Adrenal gland (tissue), 12 donors: ENCODE results near the gene AHI1. TPM values are rescaled to one million over a fixed set of nuclear protein-coding genes. Genes with fewer than 3 reads are reported as not detected.
"Not testable (repeated sequence)": the region's sequence is repeated elsewhere in the genome, so short reads cannot be mapped to it uniquely, and the experiment has no call there.

Experiments used
- DNase-seq, 7 donors: peaks; one replicate each; pipeline ENCODE4 v3.0.0-alpha.2; 2019 to 2020
- H3K27ac ChIP-seq, 5 donors: fragments of 200-600 bp; sonication (generic) in 4 of 5; 1 replicate in 3 of 5; 2 replicates in 2 of 5; pipeline versions ENCODE4 v1.5.1 to v1.8.0; 2016 to 2020; ENCODE audit warnings: mild to moderate bottlenecking in 1 of 5
- H3K27me3 ChIP-seq: fragments of 200-600 bp; 2 replicates; pipeline ENCODE4 v1.8.0; 2021
- H3K36me3 ChIP-seq, 2 donors: fragments of 200-600 bp; replicated peaks in 1 of 2; 1 replicate in 1 of 2; 2 replicates in 1 of 2; pipeline versions ENCODE4 v1.5.1 to v1.8.0; 2018 to 2022
- H3K4me1 ChIP-seq, 2 donors: fragments of 200-600 bp; replicated peaks in 1 of 2; 1 replicate in 1 of 2; 2 replicates in 1 of 2; pipeline versions ENCODE4 v1.5.1 to v1.8.0; 2018 to 2021
- H3K4me3 ChIP-seq, 4 donors: fragments of 200-600 bp; sonication (generic) in 3 of 4; one replicate each; pipeline ENCODE4 v1.5.1; 2016 to 2018
- H3K9me3 ChIP-seq, 3 donors: fragments of 200-600 bp; sonication (generic) in 1 of 3; replicated peaks in 1 of 3; 1 replicate in 2 of 3; 2 replicates in 1 of 3; pipeline versions ENCODE4 v1.5.1 to v1.8.0; 2016 to 2021
- POLR2A ChIP-seq, 2 donors: fragments of 450-650 bp; IDR thresholded peaks; one replicate each; pipeline ENCODE4 v1.6.1; 2017; ENCODE audit warnings: antibody characterized with exemption in 2 of 2, mild to moderate bottlenecking in 2 of 2, moderate library complexity in 1 of 2
- WGBS, 4 donors: extraction: QIAGEN DNeasy Blood & Tissue Kit in 2 of 4; methylation state at CpG; one replicate each; pipeline versions ENCODE4 v1.1.5 to v1.1.7; 2013 to 2017; 5-methylcytosine and 5-hydroxymethylcytosine counted together
- intact Hi-C, 2 donors: fragments of 100-400 bp; cut with DNase I; formaldehyde crosslinking; loops; one replicate each; pipeline versions ENCODE4 v1.14.1 to v1.15.0; 2022 to 2023
- polyA plus RNA-seq, 3 donors: library from polyadenylated mRNA; stranded (reverse); fragments of 200-250 nt in 2 of 3; fragments of 350-450 nt in 1 of 3; fragmentation: Illumina TruSeq in 1 of 3; extraction: RNeasy Lipid Tissue Mini Kit (QIAGEN cat#74804) in 1 of 3; gene quantifications; one replicate each; pipeline ENCODE4 v1.2.3, GENCODE V29; 2013 to 2014
- total RNA-seq, 9 donors: library from RNA; depleted of rRNA in 4 of 9; stranded (reverse); fragments of >200 nt in 4 of 9; fragments of 120-200 nt in 1 of 9; fragmentation: NEBNext Ultra II Directional in 1 of 9; extraction: Animal tissue kit (Norgen Biotek cat#: 25700) in 1 of 9; gene quantifications; one replicate each; pipeline versions ENCODE4 v1.1.0 to v1.2.4, GENCODE V29; 2013 to 2023
- TF ChIP-seq, protein P1 (sequence below), 6 experiments: fragments of 450-650 bp in 4 of 6; fragments of 200-600 bp in 2 of 6; sonication (generic) in 1 of 6; IDR thresholded peaks; 1 replicate in 5 of 6; 2 replicates in 1 of 6; pipeline versions ENCODE4 v1.5.1 to v1.8.0; 2016 to 2021; ENCODE audit warnings: antibody characterized with exemption in 6 of 6, mild to moderate bottlenecking in 2 of 6, moderate library complexity in 1 of 6
- donor health status: healthy with polysubstance abuse.
- donor health status: Bipolar disorder and iron deficiency.
- donor health status: DM: yes; HTN: yes; CAD: no.
- donor health status: DM: no; HTN: no; CAD: no.
- donor health status: DM: no; HTN: no; CAD: no.
- donor health status: DM: yes; HTN: yes; CAD: no.

AHI1 gene
- total and polyA plus RNA-seq, 12 donors = 9.2 to 68.7 (median 35.4) TPM

DNA sequence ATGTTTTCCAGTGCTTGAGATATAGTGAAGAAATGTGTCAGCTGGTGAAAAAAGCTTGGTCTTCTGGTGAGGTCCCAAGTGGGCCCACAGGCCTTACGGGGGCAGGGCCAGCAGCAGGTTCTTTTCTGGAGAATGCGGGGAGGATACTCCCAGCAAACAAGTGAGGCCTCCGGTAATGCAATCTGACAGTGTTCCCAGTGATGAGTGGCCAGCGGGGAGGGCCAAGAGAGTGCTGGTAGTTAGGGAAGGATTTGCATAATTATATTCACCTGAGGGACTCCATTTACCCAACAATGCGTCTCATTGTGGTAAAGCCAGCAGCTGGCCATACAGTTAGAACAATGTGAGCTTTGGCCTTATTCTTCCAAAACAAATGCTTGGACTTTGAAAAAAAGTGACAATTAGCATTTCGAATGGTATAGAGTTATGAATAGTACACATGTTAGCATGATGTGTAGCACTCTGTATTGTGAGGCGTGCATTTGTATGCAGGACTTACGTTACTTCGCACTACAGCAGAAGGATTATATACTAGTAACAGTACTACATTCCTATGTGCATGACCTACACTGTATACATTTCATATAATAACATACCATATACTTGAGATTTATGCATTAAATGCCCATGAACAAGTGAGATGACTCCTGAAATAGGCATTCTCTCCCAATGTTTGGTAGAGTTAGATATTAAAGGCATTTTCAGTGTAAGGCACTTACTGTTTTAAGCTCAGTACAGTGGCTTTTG lies 246.6 kb downstream of the AHI1 start:
- H3K27ac ChIP-seq = no peak overlapping the region
- H3K4me3 ChIP-seq = no peak overlapping the region
- intact Hi-C loops = no loop called here
- H3K9me3 ChIP-seq = no peaks in the 10 kb centered on the region
- no peak for DNase-seq
- H3K4me1 ChIP-seq = no peaks in the 10 kb centered on the region
- H3K36me3 ChIP-seq = no peaks in the 10 kb centered on the region
- H3K27me3 ChIP-seq = no peaks in the 10 kb centered on the region
- WGBS, 4 donors = 93 to 97% (median 94%) methylated on average over 9 of the region's 9 CpGs
- TF ChIP-seq, protein P1, sequence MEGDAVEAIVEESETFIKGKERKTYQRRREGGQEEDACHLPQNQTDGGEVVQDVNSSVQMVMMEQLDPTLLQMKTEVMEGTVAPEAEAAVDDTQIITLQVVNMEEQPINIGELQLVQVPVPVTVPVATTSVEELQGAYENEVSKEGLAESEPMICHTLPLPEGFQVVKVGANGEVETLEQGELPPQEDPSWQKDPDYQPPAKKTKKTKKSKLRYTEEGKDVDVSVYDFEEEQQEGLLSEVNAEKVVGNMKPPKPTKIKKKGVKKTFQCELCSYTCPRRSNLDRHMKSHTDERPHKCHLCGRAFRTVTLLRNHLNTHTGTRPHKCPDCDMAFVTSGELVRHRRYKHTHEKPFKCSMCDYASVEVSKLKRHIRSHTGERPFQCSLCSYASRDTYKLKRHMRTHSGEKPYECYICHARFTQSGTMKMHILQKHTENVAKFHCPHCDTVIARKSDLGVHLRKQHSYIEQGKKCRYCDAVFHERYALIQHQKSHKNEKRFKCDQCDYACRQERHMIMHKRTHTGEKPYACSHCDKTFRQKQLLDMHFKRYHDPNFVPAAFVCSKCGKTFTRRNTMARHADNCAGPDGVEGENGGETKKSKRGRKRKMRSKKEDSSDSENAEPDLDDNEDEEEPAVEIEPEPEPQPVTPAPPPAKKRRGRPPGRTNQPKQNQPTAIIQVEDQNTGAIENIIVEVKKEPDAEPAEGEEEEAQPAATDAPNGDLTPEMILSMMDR (IDR thresholded peaks at IDR 0.05) = no peak
- no peak for TF ChIP-seq POLR2A (IDR thresholded peaks at IDR 0.05)

DNA sequence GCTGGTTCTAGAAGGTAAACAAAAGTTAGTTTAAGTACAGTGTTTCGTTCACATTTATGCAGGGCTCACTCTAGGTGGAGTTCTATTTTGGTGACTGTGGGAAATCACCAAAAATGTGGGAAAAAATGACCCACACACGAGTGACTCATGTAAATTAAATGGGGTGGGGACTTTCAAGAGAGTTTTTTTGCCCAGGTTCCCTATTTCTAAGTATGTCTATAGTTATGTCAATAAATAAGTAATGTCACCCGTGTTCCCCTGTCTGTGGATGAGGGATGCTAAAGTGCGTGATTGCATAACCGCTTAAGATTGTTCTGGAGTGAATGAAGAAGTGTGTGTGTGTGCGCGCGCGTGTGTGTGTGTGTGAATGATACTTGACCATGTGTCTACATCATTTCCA lies 247.3 kb downstream of the AHI1 start:
- WGBS, 4 donors = 82 to 91% (median 89%) methylated on average over 9 of the region's 9 CpGs

GRCh38 chr6:135246412-135247012 lies 251.0 kb downstream of the AHI1 start:
- H3K27ac ChIP-seq, intact Hi-C loops, H3K27me3 ChIP-seq, H3K4me1 ChIP-seq, H3K36me3 ChIP-seq, H3K4me3 ChIP-seq, H3K9me3 ChIP-seq, DNase-seq: not testable (repeated sequence)
- 85 to 91% (median 89%) methylated on average over 8 of the region's 8 CpGs for WGBS, 4 donors

More for the DNA sequence above, 247.3 kb downstream of the AHI1 start:
- no peak for TF ChIP-seq POLR2A (IDR thresholded peaks at IDR 0.05)
- TF ChIP-seq, protein P1 (IDR thresholded peaks at IDR 0.05) = no peak
- DNase-seq = no peak
- no peaks in the 10 kb centered on the region for H3K27me3 ChIP-seq
- no peaks in the 10 kb centered on the region for H3K4me1 ChIP-seq
- intact Hi-C loops = no loop called here
- no peaks in the 10 kb centered on the region for H3K36me3 ChIP-seq
- no peak overlapping the region for H3K27ac ChIP-seq
- H3K9me3 ChIP-seq = no peaks in the 10 kb centered on the region
- no peak overlapping the region for H3K4me3 ChIP-seq

GRCh38 chr6:135244805-135245204 lies 252.7 kb downstream of the AHI1 start:
- H3K4me1 ChIP-seq = no peaks in the 10 kb centered on the region
- no peak overlapping the region for H3K27ac ChIP-seq
- no peak overlapping the region for H3K4me3 ChIP-seq
- WGBS, 4 donors = 90 to 94% (median 93%) methylated on average over 6 of the region's 6 CpGs
- no peaks in the 10 kb centered on the region for H3K9me3 ChIP-seq
- no peaks in the 10 kb centered on the region for H3K27me3 ChIP-seq
- intact Hi-C loops = no loop called here
- TF ChIP-seq, protein P1 (IDR thresholded peaks at IDR 0.05) = no peak
- no peak for TF ChIP-seq POLR2A (IDR thresholded peaks at IDR 0.05)
- no peaks in the 10 kb centered on the region for H3K36me3 ChIP-seq
- no peak for DNase-seq
